HCT116 (cell line): ENCODE data around the gene ERG. TPM values are rescaled to one million over a fixed set of nuclear protein-coding genes. Genes with fewer than 3 reads are reported as not detected.

ENCODE experiments used
- ATAC-seq: fragments of 200-7000 bp; cut with Tn5 transposase; 2 replicates; pipeline ENCODE4 v1.9.1; 2020; ENCODE audit warnings: mild to moderate bottlenecking, moderate library complexity
- BruUV-seq: library from RNA; stranded (reverse); fragments of 400-500 nt; replicated peaks from 2 replicates; lab custom pipeline; 2021; lab: Mats Ljungman, UMichigan
- CTCF ChIA-PET: fragments of 300-600 bp; sonication (Branson Sonifier 250); formaldehyde crosslinking; loops from one replicate; lab custom pipeline; 2021; ENCODE audit warnings: antibody characterized with exemption; lab: Charles Lee
- POLR2A ChIA-PET: fragments of 300-600, 350-600 bp; sonication (Branson Sonifier 250); formaldehyde crosslinking; loops from one replicate; lab custom pipeline; 2021; ENCODE audit warnings: antibody characterized with exemption; lab: Charles Lee
- RAD21 ChIA-PET, 2 experiments: fragments of 300-600 bp; sonication (Branson Sonifier 250); formaldehyde crosslinking; loops; one replicate each; lab custom pipeline; 2023; ENCODE audit warnings: low total read pairs in 2 of 2; ENCODE audit not compliant: uncharacterized antibody in 2 of 2, unreplicated experiment in 2 of 2, low non-redundant PET in 1 of 2; lab: Charles Lee
- DNase-seq: peaks from one replicate; pipeline ENCODE4 v3.0.0-alpha.2; 2010; ENCODE audit warnings: low read depth, low spot score
- H2AFZ ChIP-seq: fragments of 200-600 bp; shearing (Covaris generic), sonication (generic); 2 replicates; pipeline ENCODE4 v1.6.1; 2017; ENCODE audit warnings: low read depth, mixed run types, mixed read lengths, antibody characterized with exemption, low read length; ENCODE audit not compliant: poor library complexity, severe bottlenecking
- H3K27ac ChIP-seq: 2 replicates; pipeline ENCODE4 v1.5.1; 2012; ENCODE audit warnings: low read depth, low read length
- H3K27me3 ChIP-seq: fragments of 200-600 bp; sonication (generic); 2 replicates; pipeline ENCODE4 v1.6.1; 2016; ENCODE audit warnings: mixed run types, low read length, mixed read lengths; ENCODE audit not compliant: insufficient read depth
- H3K36me3 ChIP-seq, 2 experiments: fragments of 200-500 bp in 1 of 2; fragments of 200-600 bp in 1 of 2; sonication (Bioruptor generic) in 1 of 2; sonication (generic) in 1 of 2; 2 replicates each; pipeline versions ENCODE4 v1.5.1 to v1.6.1; 2014 to 2016; ENCODE audit warnings: low read length in 2 of 2, inconsistent platforms in 1 of 2, mixed read lengths in 1 of 2, mixed run types in 1 of 2; ENCODE audit not compliant: insufficient read depth in 2 of 2, control insufficient read depth in 1 of 2
- H3K4me1 ChIP-seq, 2 experiments: fragments of 200-600 bp in 1 of 2; sonication (generic) in 1 of 2; 2 replicates each; pipeline versions ENCODE4 v1.5.1 to v1.6.1; 2012 to 2017; ENCODE audit warnings: low read length in 2 of 2, inconsistent platforms in 1 of 2, mild to moderate bottlenecking in 1 of 2, mixed read lengths in 1 of 2, mixed run types in 1 of 2, moderate library complexity in 1 of 2; ENCODE audit not compliant: insufficient read depth in 2 of 2, control insufficient read depth in 1 of 2
- H3K4me2 ChIP-seq: fragments of 200-600 bp; sonication (generic); 2 replicates; pipeline ENCODE4 v1.6.1; 2017; ENCODE audit warnings: mixed run types, low read length, mixed read lengths
- H3K4me3 ChIP-seq, 2 experiments: fragments of 200-600 bp in 1 of 2; sonication (generic) in 1 of 2; replicated peaks in 1 of 2; 2 replicates each; pipeline ENCODE4 v1.5.1; 2011 to 2016; ENCODE audit warnings: low read length in 2 of 2, control low read depth in 1 of 2, low read depth in 1 of 2, mild to moderate bottlenecking in 1 of 2, mixed read lengths in 1 of 2, mixed run types in 1 of 2
- H3K79me2 ChIP-seq: fragments of 200-600 bp; sonication (generic); 2 replicates; pipeline ENCODE4 v1.6.1; 2017; ENCODE audit warnings: mild to moderate bottlenecking, mixed run types, low read length, moderate library complexity, mixed read lengths; ENCODE audit not compliant: insufficient read depth
- H3K9ac ChIP-seq: fragments of 200-600 bp; sonication (generic); 2 replicates; pipeline ENCODE4 v1.6.1; 2016; ENCODE audit warnings: low read length, mixed read lengths
- H3K9me2 ChIP-seq: fragments of 200-600 bp; sonication (generic), shearing (Covaris generic); 2 replicates; pipeline ENCODE4 v1.6.1; 2017; ENCODE audit warnings: mixed run types, mild to moderate bottlenecking, moderate library complexity; ENCODE audit not compliant: insufficient read depth
- H3K9me3 ChIP-seq, 2 experiments: fragments of 200-500 bp in 1 of 2; fragments of 200-600 bp in 1 of 2; sonication (Bioruptor generic) in 1 of 2; sonication (generic) in 1 of 2; 2 replicates each; pipeline ENCODE4 v1.6.1; 2014 to 2017; ENCODE audit warnings: low read length in 2 of 2, mixed read lengths in 2 of 2, inconsistent platforms in 1 of 2, low read depth in 1 of 2, mild to moderate bottlenecking in 1 of 2, mixed run types in 1 of 2, moderate library complexity in 1 of 2; ENCODE audit not compliant: control insufficient read depth in 1 of 2, insufficient read depth in 1 of 2
- H4K20me1 ChIP-seq: fragments of 200-600 bp; sonication (generic), shearing (Covaris generic); 2 replicates; pipeline ENCODE4 v1.6.1; 2017; ENCODE audit warnings: mixed run types, mild to moderate bottlenecking, moderate library complexity; ENCODE audit not compliant: insufficient read depth
- CBX3 ChIP-seq: IDR thresholded peaks from 2 replicates; pipeline ENCODE4 v1.6.1; 2012; ENCODE audit warnings: low read depth
- EZH2 ChIP-seq: fragments of 200-600 bp; sonication (generic); IDR thresholded peaks from 2 replicates; pipeline ENCODE4 v1.6.1; 2017; ENCODE audit warnings: antibody characterized with exemption, mixed run types
- FOSL1 ChIP-seq: IDR thresholded peaks from 2 replicates; pipeline ENCODE4 v1.6.1; 2012; ENCODE audit warnings: low read depth
- JUND ChIP-seq: IDR thresholded peaks from 2 replicates; pipeline ENCODE4 v1.6.1; 2012
- POLR2A ChIP-seq: IDR thresholded peaks from 2 replicates; pipeline ENCODE4 v1.7.0; 2011; ENCODE audit warnings: borderline replicate concordance; ENCODE audit not compliant: insufficient read depth, insufficient read length; ENCODE audit errors: extremely low read depth
- SRF ChIP-seq: IDR thresholded peaks from 2 replicates; pipeline ENCODE4 v1.6.1; 2012; ENCODE audit warnings: low read depth
- TCF7L2 ChIP-seq: IDR thresholded peaks from 2 replicates; pipeline ENCODE4 v1.7.0; 2011; ENCODE audit warnings: borderline replicate concordance, inconsistent platforms; ENCODE audit not compliant: insufficient read depth, insufficient read length; ENCODE audit errors: extremely low read depth
- ZFX ChIP-seq: fragments of 450-650 bp; IDR thresholded peaks from 2 replicates; pipeline ENCODE4 v1.6.1; 2017
- intact Hi-C: fragments of 100-400 bp; cut with micrococcal nuclease; formaldehyde crosslinking; loops from 2 replicates; pipeline ENCODE4 v1.10.0; 2022
- total RNA-seq: library from RNA; stranded (reverse); gene quantifications from one replicate; pipeline ENCODE4 v1.2.1, GENCODE V29; 2021; ENCODE audit not compliant: unreplicated experiment

ERG gene
- total RNA-seq, 1 experiment from 2014 or later: 0.17 TPM

DNA sequence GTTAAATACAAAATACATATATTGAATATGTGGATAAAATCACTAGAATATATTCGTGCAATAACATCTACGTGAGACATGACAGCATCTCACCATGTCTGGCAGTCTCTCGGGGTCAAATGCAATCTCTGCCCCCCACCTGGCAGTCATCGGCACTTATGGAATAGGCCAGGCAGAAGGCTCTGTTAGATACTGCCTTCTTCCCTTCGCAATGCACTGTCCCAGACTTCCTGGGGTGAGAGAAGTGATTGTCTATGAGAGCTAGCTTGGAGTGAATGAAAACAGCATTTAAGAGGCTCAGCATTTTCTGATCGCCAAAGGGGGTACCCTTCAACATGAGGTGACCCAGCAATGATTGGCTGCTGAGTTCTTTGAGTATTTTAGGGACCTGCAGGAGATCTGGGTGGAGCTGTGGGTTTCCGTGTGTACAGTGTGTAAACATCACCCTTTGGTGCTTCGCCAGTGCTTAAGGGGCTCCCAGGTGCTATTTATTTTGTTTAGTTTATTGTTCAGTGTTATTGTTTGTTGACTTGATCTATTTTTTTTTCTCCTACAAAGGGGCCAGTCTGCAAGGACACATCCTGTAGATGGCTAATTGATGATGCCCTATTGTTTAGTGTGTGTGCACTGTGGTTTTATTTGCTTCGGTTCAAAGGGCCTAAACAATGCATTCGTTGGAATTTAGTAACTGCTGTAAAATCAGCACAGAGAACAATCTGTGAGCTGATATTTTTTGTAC lies 10.2 kb downstream of the ERG start:
- ATAC-seq (no peak), DNase-seq (no peak)
- Histone ChIP-seq H3K9me3 (no peaks in the 10 kb centered on the region), H3K9me2 (no peaks in the 10 kb centered on the region), H3K4me1 (no peaks in the 10 kb centered on the region), H3K36me3 (no peaks in the 10 kb centered on the region), H3K27me3 (peaks cover 42% of the 10 kb centered on the region), H3K9ac (no peak overlapping the region), H2AFZ (no peak overlapping the region), H3K27ac (no peak overlapping the region), H4K20me1 (no peaks in the 10 kb centered on the region), H3K4me3 (no peak overlapping the region), H3K79me2 (no peaks in the 10 kb centered on the region), H3K4me2 (no peak overlapping the region)
- ChIA-PET RAD21 (no interaction called here), CTCF (no interaction called here), POLR2A (no interaction called here)
- TF ChIP-seq JUND (no peak), POLR2A (no peak), EZH2 (no peak), SRF (no peak), TCF7L2 (no peak), ZFX (no peak), FOSL1 (no peak), CBX3 (no peak)
- BruUV-seq: no TSS peak
- intact Hi-C loops: no loop called here

DNA sequence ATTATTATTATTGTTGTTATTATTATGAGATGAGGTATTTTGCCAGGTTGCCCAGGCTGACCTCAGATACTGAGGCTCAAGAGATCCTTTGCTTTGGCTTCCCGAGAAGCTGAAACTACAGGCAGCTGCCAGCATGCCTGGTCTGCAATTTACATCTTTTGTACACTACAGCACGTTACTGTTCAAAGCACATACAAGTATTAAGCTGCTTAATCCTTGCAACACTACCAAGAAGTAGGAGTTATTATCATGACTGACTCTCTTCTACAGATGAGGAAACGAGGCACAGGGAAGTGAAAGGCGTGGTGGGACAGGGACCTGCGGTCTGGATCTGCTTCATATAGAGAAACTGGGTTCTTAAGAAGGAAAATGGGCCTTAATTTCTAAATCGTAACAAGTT lies 11.6 kb downstream of the ERG start:
- ATAC-seq (no peak), DNase-seq (no peak)
- Histone ChIP-seq H3K36me3 (no peaks in the 10 kb centered on the region), H3K4me1 (no peaks in the 10 kb centered on the region), H3K9me2 (no peaks in the 10 kb centered on the region), H3K27me3 (peaks cover 41% of the 10 kb centered on the region), H4K20me1 (no peaks in the 10 kb centered on the region), H3K9ac (no peak overlapping the region), H3K4me2 (no peak overlapping the region), H3K79me2 (no peaks in the 10 kb centered on the region), H3K4me3 (no peak overlapping the region), H2AFZ (no peak overlapping the region), H3K27ac (no peak overlapping the region), H3K9me3 (no peaks in the 10 kb centered on the region)
- RAD21 ChIA-PET: no interaction called here
- POLR2A ChIA-PET: no interaction called here
- intact Hi-C loops: no loop called here
- CTCF ChIA-PET: no interaction called here
- no TSS peak for BruUV-seq
- TF ChIP-seq ZFX: no peak
- no peak for TF ChIP-seq POLR2A
